Smooth muscle cell (in vitro differentiated cells): Measurements from ENCODE around the gene HS3ST4. TPM values are rescaled to one million over a fixed set of nuclear protein-coding genes. Genes with fewer than 3 reads are reported as not detected.

Experiments
- DNase-seq: peaks from one replicate; lab custom pipeline; 2025; ENCODE audit not compliant: unreplicated experiment; lab: John Stamatoyannopoulos, UW
- H2AFZ ChIP-seq: fragments of 200-600 bp; sonication (generic); 2 replicates; pipeline ENCODE4 v1.6.0; 2016; ENCODE audit warnings: antibody characterized with exemption, low read depth, mild to moderate bottlenecking
- H3F3A ChIP-seq: fragments of 200-600 bp; sonication (generic); 2 replicates; pipeline ENCODE4 v1.6.0; 2017; ENCODE audit warnings: antibody characterized with exemption, low read depth
- H3K27ac ChIP-seq: fragments of 200-600 bp; sonication (generic); 2 replicates; pipeline ENCODE4 v1.5.1; 2016; ENCODE audit warnings: low read depth, mild to moderate bottlenecking
- H3K27me3 ChIP-seq: fragments of 200-600 bp; sonication (generic); 2 replicates; pipeline ENCODE4 v1.6.1; 2016; ENCODE audit warnings: low read depth, mild to moderate bottlenecking
- H3K36me3 ChIP-seq: fragments of 200-600 bp; sonication (generic); 2 replicates; pipeline ENCODE4 v1.5.1; 2016; ENCODE audit warnings: low read depth
- H3K4me1 ChIP-seq: fragments of 200-600 bp; sonication (generic); 2 replicates; pipeline ENCODE4 v1.5.1; 2016; ENCODE audit warnings: low read depth
- H3K4me2 ChIP-seq: fragments of 200-600 bp; sonication (generic); 2 replicates; pipeline ENCODE4 v1.6.0; 2016; ENCODE audit warnings: mild to moderate bottlenecking
- H3K4me3 ChIP-seq: fragments of 200-600 bp; sonication (generic); 2 replicates; pipeline ENCODE4 v1.5.1; 2016; ENCODE audit warnings: mild to moderate bottlenecking
- H3K79me2 ChIP-seq: fragments of 200-600 bp; sonication (generic); 2 replicates; pipeline ENCODE4 v1.6.0; 2016; ENCODE audit warnings: low read depth, mild to moderate bottlenecking
- H3K9ac ChIP-seq: fragments of 200-600 bp; sonication (generic); 2 replicates; pipeline ENCODE4 v1.6.0; 2016; ENCODE audit warnings: low read depth
- H3K9me3 ChIP-seq: fragments of 200-600 bp; sonication (generic); replicated peaks from 2 replicates; pipeline ENCODE4 v1.5.1; 2016; ENCODE audit warnings: low read depth
- H4K20me1 ChIP-seq: fragments of 200-600 bp; sonication (generic); 2 replicates; pipeline ENCODE4 v1.6.0; 2016; ENCODE audit warnings: low read depth
- CTCF ChIP-seq: fragments of 200-600 bp; sonication (generic); IDR thresholded peaks from 2 replicates; pipeline ENCODE4 v1.5.1; 2017; ENCODE audit warnings: borderline replicate concordance, mild to moderate bottlenecking, antibody characterized with exemption; ENCODE audit not compliant: insufficient read depth, poor library complexity, severe bottlenecking
- WGBS: methylation state at CpG from one replicate; pipeline ENCODE4 v1.1.7; 2016; ENCODE audit warnings: low lambda C conversion rate; 5-methylcytosine and 5-hydroxymethylcytosine counted together
- polyA plus RNA-seq: library from polyadenylated mRNA; unstranded; fragments of >200 nt; fragmentation: Nextera tagmentation; extraction: Ambion mirVana; gene quantifications from 2 replicates; pipeline ENCODE4 v1.2.1, GENCODE V29; 2016
- total RNA-seq: library from RNA; depleted of rRNA; stranded (reverse); fragments of >200 nt; gene quantifications from 2 replicates; pipeline ENCODE4 v1.2.3, GENCODE V29; 2014

The HS3ST4 gene
- total and polyA plus RNA-seq, 2 experiments from 2014 or later, result 0.29 to 2.2 TPM

DNA sequence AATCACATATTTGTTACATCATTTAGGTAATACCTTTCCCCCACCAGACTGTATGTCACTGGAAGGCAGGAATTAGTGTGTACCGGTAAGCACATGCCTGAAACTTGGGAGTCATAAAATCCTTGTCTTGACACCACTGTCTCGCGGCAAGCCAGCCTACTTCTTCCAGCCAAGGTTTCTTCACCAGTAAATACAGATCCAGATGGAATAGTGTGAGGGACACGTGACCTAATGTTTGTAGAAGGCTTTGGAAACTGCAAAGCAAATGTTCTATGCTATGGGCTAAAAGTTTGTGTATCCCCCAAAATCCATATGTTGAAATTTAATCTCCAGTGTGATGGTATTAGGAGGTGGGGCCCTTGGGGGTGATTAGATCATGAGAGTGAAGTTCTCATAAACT, 126.1 kb downstream of the HS3ST4 start:
- no peak overlapping the region for H3K4me2 ChIP-seq
- H3K4me1 ChIP-seq, result no peaks in the 10 kb centered on the region
- H2AFZ ChIP-seq, result no peak overlapping the region
- H3K36me3 ChIP-seq, result no peaks in the 10 kb centered on the region
- DNase-seq, result no peak
- H3K27ac ChIP-seq, result no peak overlapping the region
- no peaks in the 10 kb centered on the region for H4K20me1 ChIP-seq
- no peaks in the 10 kb centered on the region for H3F3A ChIP-seq
- TF ChIP-seq CTCF, result no peak
- no peak overlapping the region for H3K9ac ChIP-seq
- no peaks in the 10 kb centered on the region for H3K27me3 ChIP-seq
- WGBS, result 90% methylated on average over 4 of the region's 4 CpGs
- no peak overlapping the region for H3K4me3 ChIP-seq
- H3K79me2 ChIP-seq, result no peaks in the 10 kb centered on the region
- H3K9me3 ChIP-seq, result no peaks in the 10 kb centered on the region

DNA sequence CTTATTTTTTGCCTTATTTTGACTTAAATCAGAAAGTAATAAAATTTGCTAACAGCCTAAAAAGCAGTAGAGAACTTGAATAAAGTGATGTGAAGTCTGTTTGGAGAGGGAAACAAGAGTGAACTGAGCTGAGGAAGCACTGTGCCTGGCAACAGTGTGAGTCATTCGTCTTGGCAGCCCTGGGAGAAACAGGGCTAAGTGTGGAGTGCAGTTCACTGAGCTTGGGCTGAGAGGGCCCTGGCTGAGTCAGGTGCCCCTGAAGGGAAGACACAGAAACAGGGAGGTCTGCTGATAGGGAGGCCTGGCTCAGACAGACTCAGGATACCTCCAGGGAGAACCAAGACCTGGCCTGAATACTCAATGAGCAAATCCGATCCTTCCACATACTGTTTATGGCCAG, 132.1 kb downstream of the HS3ST4 start:
- Histone ChIP-seq H3K4me1 (no peaks in the 10 kb centered on the region), H3K27me3 (no peaks in the 10 kb centered on the region), H3K4me3 (no peak overlapping the region), H3K27ac (no peak overlapping the region), H3F3A (no peaks in the 10 kb centered on the region), H3K4me2 (no peak overlapping the region), H3K9me3 (no peaks in the 10 kb centered on the region), H3K79me2 (no peaks in the 10 kb centered on the region), H2AFZ (no peak overlapping the region), H4K20me1 (no peaks in the 10 kb centered on the region), H3K36me3 (no peaks in the 10 kb centered on the region), H3K9ac (no peak overlapping the region)
- DNase-seq, result no peak
- whole genome bisulfite sequencing, result 59% methylated on average over 2 of the region's 2 CpGs
- no peak for TF ChIP-seq CTCF

GRCh38 chr16:25827709-25828108, 135.9 kb downstream of the HS3ST4 start:
- no peak overlapping the region for H3K9ac ChIP-seq
- no peaks in the 10 kb centered on the region for H3K9me3 ChIP-seq
- no peaks in the 10 kb centered on the region for H3K4me1 ChIP-seq
- H3F3A ChIP-seq, result no peaks in the 10 kb centered on the region
- no peak overlapping the region for H3K27ac ChIP-seq
- no peak overlapping the region for H2AFZ ChIP-seq
- H3K4me3 ChIP-seq, result no peak overlapping the region
- H3K4me2 ChIP-seq, result no peak overlapping the region
- H3K36me3 ChIP-seq, result no peaks in the 10 kb centered on the region
- no peaks in the 10 kb centered on the region for H3K79me2 ChIP-seq
- H3K27me3 ChIP-seq, result no peaks in the 10 kb centered on the region
- no peaks in the 10 kb centered on the region for H4K20me1 ChIP-seq
- 85% methylated on average over 2 of the region's 2 CpGs for WGBS
- no peak for DNase-seq
- no peak for TF ChIP-seq CTCF

GRCh38 chr16:25828510-25828909, 136.8 kb downstream of the HS3ST4 start:
- no peak for DNase-seq
- TF ChIP-seq CTCF, result no peak
- 95% methylated on average over 3 of the region's 3 CpGs for WGBS
- H3K4me2 ChIP-seq, result no peak overlapping the region
- H3K27ac ChIP-seq, result no peak overlapping the region
- H4K20me1 ChIP-seq, result no peaks in the 10 kb centered on the region
- no peaks in the 10 kb centered on the region for H3K4me1 ChIP-seq
- H3K36me3 ChIP-seq, result no peaks in the 10 kb centered on the region
- H2AFZ ChIP-seq, result no peak overlapping the region
- H3K4me3 ChIP-seq, result no peak overlapping the region
- H3F3A ChIP-seq, result no peaks in the 10 kb centered on the region
- no peaks in the 10 kb centered on the region for H3K27me3 ChIP-seq
- no peaks in the 10 kb centered on the region for H3K9me3 ChIP-seq
- no peaks in the 10 kb centered on the region for H3K79me2 ChIP-seq
- no peak overlapping the region for H3K9ac ChIP-seq
